H1 (cell line): ENCODE results near the gene DACT3. TPM values are rescaled to one million over a fixed set of nuclear protein-coding genes. Genes with fewer than 3 reads are reported as not detected.
A peak's percentile ranks its signal among the peaks of the same experiment; 100 is the strongest.

Source experiments
- CTCF ChIA-PET: fragments of 300-600 bp; sonication (Branson Sonifier 250); formaldehyde crosslinking; loops from one replicate; lab custom pipeline; 2021; ENCODE audit not compliant: partially characterized antibody; lab: Charles Lee
- POLR2A ChIA-PET: fragments of 300-600 bp; sonication (Branson Sonifier 250); formaldehyde crosslinking; loops from one replicate; lab custom pipeline; 2021; ENCODE audit warnings: inconsistent platforms; ENCODE audit not compliant: partially characterized antibody; lab: Charles Lee
- DNase-seq, 2 experiments: peaks; one replicate each; pipeline versions ENCODE4 v3.0.0 to v3.0.0-alpha.2; 2010 to 2022; ENCODE audit warnings: low spot score in 2 of 2, low read depth in 1 of 2, mixed read lengths in 1 of 2
- FAIRE-seq: peaks from 2 replicates; lab custom pipeline; 2011; peaks lifted over from hg19 to GRCh38; lab: Jason Lieb, UNC
- H2AFZ ChIP-seq: 2 replicates; pipeline ENCODE4 v1.8.1; 2012; ENCODE audit warnings: low read length, inconsistent platforms
- H2AK5ac ChIP-seq: 2 replicates; pipeline ENCODE4 v1.6.1; 2013; ENCODE audit warnings: low read depth, low read length
- H2BK120ac ChIP-seq: replicated peaks from 2 replicates; pipeline ENCODE3; 2013; ENCODE audit warnings: low read depth, low read length, inconsistent platforms
- H2BK12ac ChIP-seq: 2 replicates; pipeline ENCODE4 v1.6.1; 2013; ENCODE audit warnings: low read depth, low read length
- H2BK15ac ChIP-seq: 2 replicates; pipeline ENCODE4 v1.6.1; 2013; ENCODE audit warnings: low read length
- H2BK20ac ChIP-seq: 2 replicates; pipeline ENCODE4 v1.6.1; 2013; ENCODE audit warnings: low read length
- H2BK5ac ChIP-seq: 2 replicates; pipeline ENCODE4 v1.6.1; 2013; ENCODE audit warnings: low read depth, low read length
- H3K14ac ChIP-seq: 2 replicates; pipeline ENCODE4 v1.6.1; 2013; ENCODE audit warnings: inconsistent platforms; ENCODE audit not compliant: insufficient read length
- H3K18ac ChIP-seq: 2 replicates; pipeline ENCODE4 v1.6.1; 2013; ENCODE audit warnings: low read length; ENCODE audit errors: extremely low read depth
- H3K23ac ChIP-seq: 2 replicates; pipeline ENCODE4 v1.6.1; 2013; ENCODE audit warnings: inconsistent platforms; ENCODE audit not compliant: insufficient read length
- H3K23me2 ChIP-seq: 2 replicates; pipeline ENCODE4 v1.6.1; 2013; ENCODE audit warnings: low read depth, low read length
- H3K27ac ChIP-seq: 2 replicates; pipeline ENCODE4 v1.6.1; 2011; ENCODE audit warnings: low read depth, low read length, inconsistent platforms
- H3K27me3 ChIP-seq, 4 experiments: replicated peaks in 1 of 4; 1 replicate in 1 of 4; 2 replicates in 3 of 4; pipeline versions ENCODE4 v1.6.1 to v1.8.1; 2011 to 2013; ENCODE audit warnings: low read length in 3 of 4, mild to moderate bottlenecking in 3 of 4, inconsistent platforms in 2 of 4, mixed read lengths in 2 of 4, moderate library complexity in 1 of 4; ENCODE audit not compliant: control insufficient read depth in 3 of 4, insufficient read depth in 3 of 4; ENCODE audit errors: extremely low read depth in 1 of 4
- H3K36me3 ChIP-seq, 4 experiments: 2 replicates each; pipeline versions ENCODE4 v1.6.1 to v1.8.1; 2011 to 2013; ENCODE audit warnings: mild to moderate bottlenecking in 4 of 4, low read length in 3 of 4, moderate library complexity in 2 of 4, control low read depth in 1 of 4, inconsistent platforms in 1 of 4; ENCODE audit not compliant: insufficient read depth in 4 of 4, control insufficient read depth in 2 of 4
- H3K4ac ChIP-seq: replicated peaks from 2 replicates; pipeline ENCODE3; 2013; ENCODE audit warnings: low read length, low read depth, mixed read lengths, inconsistent platforms; ENCODE audit not compliant: insufficient read length
- H3K4me1 ChIP-seq, 4 experiments: replicated peaks in 1 of 4; 1 replicate in 1 of 4; 2 replicates in 3 of 4; pipeline versions ENCODE4 v1.6.1 to v1.8.1; 2011 to 2013; ENCODE audit warnings: low read length in 3 of 4, inconsistent platforms in 2 of 4, mixed read lengths in 1 of 4; ENCODE audit not compliant: insufficient read depth in 4 of 4, control insufficient read depth in 3 of 4
- H3K4me2 ChIP-seq, 2 experiments: 2 replicates each; pipeline versions ENCODE4 v1.6.1 to v1.8.1; 2011 to 2013; ENCODE audit warnings: low read depth in 2 of 2, low read length in 2 of 2, control low read depth in 1 of 2, inconsistent platforms in 1 of 2, mild to moderate bottlenecking in 1 of 2; ENCODE audit not compliant: insufficient read depth in 1 of 2
- H3K4me3 ChIP-seq, 4 experiments: fragments of 200-600, 300-600 bp in 1 of 4; sonication (generic), shearing (Covaris generic), sonication (Bioruptor Twin) in 1 of 4; 2 replicates each; pipeline versions ENCODE4 v1.5.1 to v1.8.1; 2011 to 2016; ENCODE audit warnings: low read length in 4 of 4, low read depth in 3 of 4, control low read depth in 2 of 4, inconsistent platforms in 2 of 4, mild to moderate bottlenecking in 2 of 4, mixed read lengths in 1 of 4, moderate library complexity in 1 of 4; ENCODE audit not compliant: insufficient read depth in 2 of 4; ENCODE audit errors: extremely low read depth in 1 of 4
- H3K56ac ChIP-seq: replicated peaks from 2 replicates; pipeline ENCODE3; 2013; ENCODE audit warnings: low read depth, mild to moderate bottlenecking, mixed read lengths, low read length, inconsistent platforms; ENCODE audit not compliant: insufficient read length
- H3K79me1 ChIP-seq: 2 replicates; pipeline ENCODE4 v1.6.1; 2013; ENCODE audit warnings: low read depth, low read length, control low read depth
- H3K79me2 ChIP-seq, 2 experiments: 2 replicates each; pipeline versions ENCODE4 v1.6.1 to v1.8.1; 2012 to 2013; ENCODE audit warnings: low read length in 2 of 2, mild to moderate bottlenecking in 2 of 2, inconsistent platforms in 1 of 2; ENCODE audit not compliant: insufficient read depth in 2 of 2, control insufficient read depth in 1 of 2
- H3K9ac ChIP-seq, 4 experiments: replicated peaks in 1 of 4; 1 replicate in 1 of 4; 2 replicates in 3 of 4; pipeline versions ENCODE4 v1.6.1 to v1.8.1; 2011 to 2013; ENCODE audit warnings: low read depth in 3 of 4, low read length in 3 of 4, control low read depth in 2 of 4, mild to moderate bottlenecking in 2 of 4, moderate library complexity in 2 of 4, inconsistent platforms in 1 of 4; ENCODE audit errors: extremely low read depth in 1 of 4
- H3K9me3 ChIP-seq, 2 experiments: 2 replicates each; pipeline versions ENCODE4 v1.6.1 to v1.8.1; 2012 to 2013; ENCODE audit warnings: mild to moderate bottlenecking in 2 of 2, moderate library complexity in 2 of 2, control low read depth in 1 of 2, inconsistent platforms in 1 of 2, low read depth in 1 of 2, low read length in 1 of 2, mixed read lengths in 1 of 2; ENCODE audit not compliant: insufficient read depth in 2 of 2
- H4K20me1 ChIP-seq, 2 experiments: replicated peaks in 1 of 2; 2 replicates each; pipeline versions ENCODE3 to v1.8.1; 2011 to 2013; ENCODE audit warnings: inconsistent platforms in 2 of 2, low read length in 2 of 2, mild to moderate bottlenecking in 1 of 2; ENCODE audit not compliant: insufficient read depth in 2 of 2, control insufficient read depth in 1 of 2
- H4K5ac ChIP-seq: 2 replicates; pipeline ENCODE4 v1.6.1; 2013; ENCODE audit warnings: low read length, low read depth, mixed read lengths, inconsistent platforms; ENCODE audit not compliant: insufficient read length
- H4K8ac ChIP-seq: 2 replicates; pipeline ENCODE4 v1.8.0; 2013; ENCODE audit warnings: mild to moderate bottlenecking, moderate library complexity, low read length, inconsistent platforms; ENCODE audit not compliant: insufficient read depth; ENCODE audit errors: extremely low read depth
- H4K91ac ChIP-seq: replicated peaks from 2 replicates; pipeline ENCODE3; 2013; ENCODE audit warnings: low read length, mixed read lengths, inconsistent platforms; ENCODE audit not compliant: insufficient read length
- EP300 ChIP-seq, 2 experiments: IDR thresholded peaks; 1 replicate in 1 of 2; 2 replicates in 1 of 2; pipeline ENCODE4 v1.6.1; 2011 to 2012; ENCODE audit warnings: low read depth in 2 of 2, low read length in 2 of 2, mild to moderate bottlenecking in 2 of 2, borderline replicate concordance in 1 of 2, inconsistent platforms in 1 of 2, moderate library complexity in 1 of 2
- KDM1A ChIP-seq: fragments of 200-600, 300-600 bp; sonication (generic); IDR thresholded peaks from 2 replicates; pipeline ENCODE4 v1.7.1; 2016; ENCODE audit warnings: mild to moderate bottlenecking, low read length, borderline replicate concordance
- PHF8 ChIP-seq: fragments of 200-600 bp; sonication (generic); conservative IDR thresholded peaks from 2 replicates; pipeline ENCODE4 v1.7.1; 2012; ENCODE audit warnings: low read depth, mild to moderate bottlenecking, inconsistent platforms, low read length, moderate library complexity
- SIX5 ChIP-seq: IDR thresholded peaks from 2 replicates; pipeline ENCODE4 v1.6.1; 2011; ENCODE audit warnings: mild to moderate bottlenecking, low read depth, low read length
- TEAD4 ChIP-seq: IDR thresholded peaks from 2 replicates; pipeline ENCODE4 v1.6.1; 2012; ENCODE audit warnings: low read depth, low read length, inconsistent platforms, mixed read lengths
- WGBS, 2 experiments: shearing (Covaris generic) in 1 of 2; methylation state at CpG; one replicate each; pipeline versions ENCODE4 v1.1.6 to v1.1.7; 2013 to 2015; ENCODE audit warnings: low lambda C conversion rate in 2 of 2, mixed read lengths in 2 of 2, inconsistent platforms in 1 of 2, low coverage in 1 of 2, missing lambda C conversion rate in 1 of 2; ENCODE audit not compliant: insufficient replicate concordance in 2 of 2, insufficient coverage in 1 of 2, insufficient read length in 1 of 2; ENCODE audit errors: extremely low coverage in 1 of 2, missing lambda C conversion rate in 1 of 2; 5-methylcytosine and 5-hydroxymethylcytosine counted together
- polyA plus RNA-seq, 7 experiments: library from polyadenylated mRNA; depleted of rRNA in 3 of 7; stranded (reverse) in 5 of 7; unstranded in 2 of 7; fragments of >200 nt in 5 of 7; fragments of 200-250 nt in 2 of 7; gene quantifications; 1 replicate in 5 of 7; 2 replicates in 1 of 7; 4 replicates in 1 of 7; pipeline versions ENCODE4 v1.2.1 to v1.2.3, GENCODE V29; 2011 to 2013; ENCODE audit warnings: missing spikeins in 2 of 7, mixed read lengths in 2 of 7
- total RNA-seq: library from RNA; stranded (reverse); fragmentation: NEBNext Ultra II Directional; extraction: Animal tissue kit (Norgen Biotek cat#: 25700); gene quantifications from 2 replicates; pipeline ENCODE4 v1.2.1, GENCODE V29; 2021

The DACT3 gene
- total and polyA plus RNA-seq, 2 of the 8 experiments (the other 6 are each of a cell fraction or from before 2014, with no cell fraction given) = 1.8 to 2.0 TPM

GRCh38 chr19:46696866-46697203 is 35.9 kb upstream of the DACT3 start:
- peaks cover 13 to 15% of the 10 kb centered on the region in 2 experiments for H4K20me1 ChIP-seq
- peaks cover 0 to 8% (median 6%) of the 10 kb centered on the region in 4 experiments; a peak in 6 of 7 replicates for H3K4me1 ChIP-seq
- no peaks in the 10 kb centered on the region for H3K9me3 ChIP-seq
- no peak overlapping the region for H3K4ac ChIP-seq
- CTCF ChIA-PET = interaction anchor here (1.0 to 2.6 kb wide), 11 partner anchors 8 to 295 kb away, joined by 3 to 10 read pairs (median 4); no protein-coding TSS in a partner anchor
- H3K4me2 ChIP-seq = peak overlapping the region; percentile 53 to 71
- no peak overlapping the region for H4K5ac ChIP-seq
- H4K8ac ChIP-seq = no peak overlapping the region
- no peak overlapping the region for H3K27ac ChIP-seq
- H2BK120ac ChIP-seq = no peak overlapping the region
- no peak overlapping the region for H3K14ac ChIP-seq
- H3K23me2 ChIP-seq = peaks cover 3% of the 10 kb centered on the region
- H3K4me3 ChIP-seq = peak overlapping the region in 1 of 4 experiments; percentile 13; a peak in 1 of 8 replicates
- DNase-seq (no peak), FAIRE-seq (no peak)
- POLR2A ChIA-PET = interaction anchor here (0.7 to 3.3 kb wide), 9 partner anchors 10 to 88 kb away, joined by 3 to 18 read pairs (median 4); partner anchors contain the start of genes DACT3 and PRKD2
- H3K9ac ChIP-seq = peak overlapping the region in 1 of 4 experiments; percentile 31; a peak in 1 of 7 replicates
- no peak overlapping the region for H2BK12ac ChIP-seq
- H2BK15ac ChIP-seq = no peak overlapping the region
- H3K79me1 ChIP-seq = peaks cover 2% of the 10 kb centered on the region
- no peak for TF ChIP-seq KDM1A
- TF ChIP-seq SIX5 = no peak
- TF ChIP-seq TEAD4 = no peak
- TF ChIP-seq PHF8 = no peak
- TF ChIP-seq EP300 (IDR thresholded peaks at IDR 0.05; ENCODE audit: borderline replicate concordance in 1 of 2, low read depth in 2 of 2, low read length in 2 of 2) = no peak
- no peak overlapping the region for H2BK20ac ChIP-seq
- peaks cover 31 to 68% (median 58%) of the 10 kb centered on the region in 4 experiments for H3K36me3 ChIP-seq
- H2BK5ac ChIP-seq = 0 out of 2 replicates have a peak overlapping the region, but pooled peaks have one; percentile 32
- no peak overlapping the region for H2AFZ ChIP-seq
- no peaks in the 10 kb centered on the region for H3K79me2 ChIP-seq
- H2AK5ac ChIP-seq = no peak overlapping the region; the same call in 1 of the 2 replicates
- 73% methylated on average over 9 of the region's 9 CpGs; no CpG with 5 or more reads in 1 of the 2 experiments for WGBS, 2 experiments
- no peak overlapping the region for H3K23ac ChIP-seq
- H3K18ac ChIP-seq = no peak overlapping the region; the same call in 1 of the 2 replicates
- H3K27me3 ChIP-seq = no peaks in the 10 kb centered on the region
- H3K56ac ChIP-seq = no peak overlapping the region
- peak overlapping the region; percentile 62 for H4K91ac ChIP-seq
